Stimulated activated CD8-positive, alpha-beta memory T cell treated with anti-CD3 and anti-CD28 coated beads, Interleukin-12 subunit alpha, Interleukin-12 subunit beta, amount 100 ng/mL, for 24 hours (primary cell): ENCODE measurements around the gene FAM234B.

Experiments used
- DNase-seq: peaks from one replicate; pipeline ENCODE4 v3.0.0-alpha.2; 2020; ENCODE audit errors: extremely low read depth

The FAM234B gene

DNA sequence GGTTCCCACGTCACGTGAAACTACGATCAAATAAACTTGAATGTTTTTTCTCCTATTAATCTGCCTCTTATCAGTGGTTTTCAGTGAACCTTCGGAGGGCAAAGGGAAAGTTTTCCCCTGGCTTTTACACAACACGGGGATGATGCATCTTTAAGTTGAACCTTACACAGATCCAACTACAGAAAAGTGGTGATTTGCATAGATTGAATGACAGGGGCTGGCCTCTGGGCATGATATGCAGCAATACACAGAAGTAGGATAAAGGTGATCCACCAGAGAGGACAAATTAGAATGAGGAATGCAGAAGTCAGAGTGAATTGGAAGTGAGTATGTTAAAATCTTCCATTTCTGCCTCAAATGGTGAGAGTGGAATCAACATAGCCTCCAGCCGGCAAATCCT, 47.7 kb downstream of the FAM234B start:
- DNase-seq: no peak

DNA sequence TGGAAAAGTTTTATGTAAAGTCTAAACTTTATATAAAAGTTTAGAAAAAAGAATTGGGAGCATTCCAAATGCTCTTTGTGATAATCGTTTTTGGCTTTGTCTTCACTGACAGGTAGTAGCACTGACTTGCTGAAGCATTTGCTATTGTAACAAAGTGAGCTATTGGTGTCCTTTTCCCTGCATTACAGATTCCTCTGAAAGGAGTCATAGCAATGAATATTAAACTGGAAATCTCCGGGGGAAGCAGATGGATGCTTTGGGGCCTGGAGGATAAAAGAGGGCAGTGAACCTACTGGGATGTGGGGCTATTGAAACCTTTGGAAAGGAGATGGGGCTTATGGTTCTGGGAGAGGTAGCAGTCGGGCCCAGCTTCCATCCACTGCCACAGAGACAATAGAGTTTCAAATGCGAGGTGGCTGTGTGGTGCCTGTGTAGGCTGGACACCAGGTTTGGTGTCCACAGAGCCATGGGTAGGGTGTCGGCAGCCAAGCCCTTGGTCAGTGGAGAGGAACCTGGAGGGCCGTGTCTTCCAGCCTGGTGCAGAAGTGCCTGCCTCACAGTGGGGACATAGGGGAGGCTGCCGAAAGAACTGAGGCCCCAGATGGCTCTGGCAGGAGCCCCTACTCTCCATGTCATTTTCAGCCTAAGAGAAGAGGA, 49.1 kb downstream of the FAM234B start:
- no peak for DNase-seq

DNA sequence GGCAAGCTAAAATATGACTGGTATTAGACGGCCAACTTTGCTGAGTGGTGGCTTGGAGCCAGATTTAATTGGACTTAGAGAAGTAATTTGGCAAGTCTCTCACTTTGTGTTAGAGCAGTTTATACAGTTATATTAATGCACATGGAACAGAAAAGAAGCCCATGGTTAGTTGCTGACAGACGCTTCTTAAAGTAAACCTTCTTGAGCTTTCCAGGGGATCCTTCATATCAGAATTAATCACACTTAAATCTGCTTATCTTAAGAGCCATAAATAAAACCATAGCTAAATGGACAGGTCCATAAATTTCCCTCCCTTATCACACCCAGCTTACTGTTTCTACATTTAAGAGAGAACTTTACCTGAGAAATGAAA, 49.7 kb downstream of the FAM234B start:
- no peak for DNase-seq

DNA sequence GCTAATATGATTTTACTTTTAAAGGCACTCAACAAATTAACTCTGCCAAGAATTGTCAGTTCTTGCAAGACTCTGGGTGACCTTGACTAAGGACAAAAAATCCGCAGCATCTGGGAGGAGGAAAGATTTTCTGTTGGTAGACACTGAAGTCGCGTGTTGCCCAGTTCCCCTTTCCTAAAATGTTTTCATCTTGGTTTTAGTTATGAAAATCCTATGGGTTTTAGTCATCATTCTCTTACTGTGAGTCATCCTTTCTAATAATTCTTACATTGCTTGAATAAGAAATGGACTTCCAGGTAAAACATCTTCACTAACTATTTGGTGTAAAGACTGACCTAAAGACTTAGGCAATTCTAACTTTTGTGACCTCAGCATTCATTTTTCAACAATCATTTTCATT, 50.2 kb downstream of the FAM234B start:
- DNase-seq: no peak

DNA sequence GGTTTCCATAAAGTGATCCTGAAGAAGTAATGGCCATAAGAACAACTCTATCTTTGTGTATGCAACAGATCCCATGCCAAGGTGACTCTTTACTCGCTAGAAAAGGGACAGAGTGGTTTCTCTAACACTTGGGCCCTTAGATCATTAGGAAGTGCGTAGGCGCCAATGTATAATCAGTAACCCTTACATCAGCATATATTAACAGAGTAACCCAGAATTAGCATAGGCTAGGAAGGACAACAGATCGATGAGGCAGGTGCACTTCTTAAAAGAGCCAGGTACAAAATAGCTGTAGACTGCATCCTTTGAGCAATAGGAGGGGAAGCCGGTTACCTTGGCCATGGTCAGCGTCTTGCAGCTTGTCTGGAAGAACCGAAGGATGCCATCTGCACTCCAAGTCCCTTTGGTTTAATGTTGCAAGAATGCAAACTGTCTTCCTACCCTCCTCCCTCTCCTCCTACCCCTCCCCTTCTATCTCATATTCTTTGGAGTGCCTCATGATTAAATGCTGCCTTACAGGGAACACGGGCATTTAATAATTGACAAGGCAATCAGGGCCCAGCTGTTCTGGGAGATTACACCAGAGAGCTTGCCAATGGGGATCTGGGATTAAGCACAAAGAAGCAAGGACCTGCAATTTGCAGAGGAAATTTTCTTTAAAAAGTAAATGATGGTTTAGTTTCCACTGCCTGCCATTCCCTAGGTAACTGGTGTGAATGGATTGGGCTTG, 51.2 kb downstream of the FAM234B start:
- no peak for DNase-seq

DNA sequence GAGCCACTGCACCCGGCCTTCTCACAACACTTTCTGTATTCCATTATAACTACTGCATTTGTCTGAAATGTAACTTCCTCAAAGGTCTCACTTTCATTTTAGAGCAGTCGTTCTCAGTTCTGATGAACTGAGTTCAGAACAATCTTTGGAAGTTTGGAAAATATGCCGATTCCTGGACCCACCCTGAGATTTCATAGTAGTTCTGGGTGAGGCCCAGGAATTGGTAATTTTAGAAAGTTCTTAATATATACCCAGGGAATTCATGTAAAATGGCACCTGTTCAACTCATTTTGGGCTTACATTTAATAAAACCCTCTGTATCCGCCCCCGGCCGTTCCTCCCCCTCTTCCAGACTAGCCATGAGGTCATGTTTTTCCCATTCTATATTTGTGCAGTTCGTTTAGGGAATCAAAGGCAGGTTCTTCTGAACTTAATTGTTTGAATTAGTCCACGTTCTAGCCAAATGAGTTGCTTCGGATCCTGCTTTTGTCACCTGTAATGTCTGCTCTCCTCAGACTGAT, 53.4 kb downstream of the FAM234B start:
- no peak for DNase-seq

DNA sequence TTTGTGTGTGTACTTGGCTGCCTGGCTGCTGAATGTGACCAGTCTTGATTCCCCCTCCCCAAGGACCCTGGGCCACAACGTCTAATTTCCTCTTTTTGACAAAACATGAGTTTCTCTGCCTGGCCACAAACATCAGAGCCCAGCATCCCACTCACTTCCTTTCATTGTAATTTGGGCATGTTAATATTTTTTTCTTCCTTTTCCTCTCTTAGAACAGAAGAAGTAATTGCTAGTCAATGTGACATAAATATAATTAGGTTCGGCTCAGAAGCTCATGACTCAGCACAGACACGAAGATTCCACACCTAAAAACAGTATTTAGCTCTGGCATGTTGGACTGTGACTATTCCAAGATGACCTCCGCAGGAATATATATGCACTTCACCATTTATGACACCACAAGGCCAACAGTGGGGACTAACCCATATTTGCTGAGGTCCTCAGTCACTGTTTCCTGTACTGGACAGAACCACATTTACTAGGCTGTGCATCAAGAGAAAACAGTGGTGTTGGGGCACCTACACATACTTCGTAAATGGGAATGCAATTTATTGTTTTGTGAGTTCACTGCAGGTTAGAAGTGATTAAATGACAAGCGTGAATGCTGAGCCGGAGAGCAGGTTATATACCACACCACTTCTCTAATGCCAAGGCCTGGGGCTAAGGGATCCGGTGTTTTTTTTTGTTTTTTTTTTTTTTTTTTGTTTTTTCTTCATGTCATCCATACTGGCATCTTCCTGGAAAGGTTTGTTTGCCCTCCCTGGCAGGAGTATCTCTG, 55.1 kb downstream of the FAM234B start:
- no peak for DNase-seq

DNA sequence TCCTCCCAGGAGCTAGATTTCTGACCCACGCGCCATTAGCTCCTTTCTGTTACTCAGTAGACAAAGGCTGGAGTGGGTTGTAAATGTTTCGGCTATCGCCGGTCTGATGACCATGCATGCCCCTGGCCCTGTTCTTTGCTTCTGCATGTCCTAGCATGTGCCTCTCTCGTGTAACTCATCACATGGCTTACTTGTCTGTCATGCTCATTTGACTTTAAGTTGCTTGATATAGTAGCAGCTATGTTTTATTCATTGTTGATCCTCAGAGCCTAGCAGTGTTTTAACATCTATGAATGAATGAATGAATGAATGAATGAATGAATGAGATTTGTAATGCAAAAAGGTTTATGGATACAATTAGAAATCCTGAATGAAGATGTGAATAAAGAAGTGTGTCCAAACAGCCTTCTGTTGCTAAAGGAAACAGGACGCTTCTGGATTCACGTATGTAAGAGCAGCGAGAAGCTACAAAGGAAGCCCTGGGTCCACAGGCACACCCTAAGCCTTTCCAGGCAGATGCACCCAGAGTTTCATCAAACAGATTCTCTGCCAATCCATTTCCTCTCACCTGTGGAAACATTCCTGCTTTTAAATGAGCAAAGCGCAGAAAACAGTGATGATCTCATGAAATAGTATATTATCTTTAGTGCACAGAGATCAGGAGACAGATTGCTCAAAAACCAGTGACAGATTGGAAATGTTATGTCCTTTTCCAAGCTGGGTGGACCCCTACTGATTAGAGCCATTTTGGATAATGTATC, 55.8 kb downstream of the FAM234B start:
- no peak for DNase-seq

DNA sequence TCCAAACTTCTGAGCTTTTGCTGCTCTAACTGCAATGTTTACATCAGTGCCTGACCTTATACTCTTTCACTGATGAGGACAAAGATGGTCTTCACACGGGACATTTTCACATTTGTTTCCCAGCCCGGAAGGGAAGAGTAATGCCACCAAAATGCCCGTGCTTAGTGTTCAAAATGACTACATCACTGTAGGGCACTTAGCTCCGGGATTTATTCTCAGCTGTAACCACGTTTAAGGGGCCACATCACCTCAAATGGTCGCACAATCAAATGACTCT, 56.4 kb downstream of the FAM234B start:
- DNase-seq: no peak

DNA sequence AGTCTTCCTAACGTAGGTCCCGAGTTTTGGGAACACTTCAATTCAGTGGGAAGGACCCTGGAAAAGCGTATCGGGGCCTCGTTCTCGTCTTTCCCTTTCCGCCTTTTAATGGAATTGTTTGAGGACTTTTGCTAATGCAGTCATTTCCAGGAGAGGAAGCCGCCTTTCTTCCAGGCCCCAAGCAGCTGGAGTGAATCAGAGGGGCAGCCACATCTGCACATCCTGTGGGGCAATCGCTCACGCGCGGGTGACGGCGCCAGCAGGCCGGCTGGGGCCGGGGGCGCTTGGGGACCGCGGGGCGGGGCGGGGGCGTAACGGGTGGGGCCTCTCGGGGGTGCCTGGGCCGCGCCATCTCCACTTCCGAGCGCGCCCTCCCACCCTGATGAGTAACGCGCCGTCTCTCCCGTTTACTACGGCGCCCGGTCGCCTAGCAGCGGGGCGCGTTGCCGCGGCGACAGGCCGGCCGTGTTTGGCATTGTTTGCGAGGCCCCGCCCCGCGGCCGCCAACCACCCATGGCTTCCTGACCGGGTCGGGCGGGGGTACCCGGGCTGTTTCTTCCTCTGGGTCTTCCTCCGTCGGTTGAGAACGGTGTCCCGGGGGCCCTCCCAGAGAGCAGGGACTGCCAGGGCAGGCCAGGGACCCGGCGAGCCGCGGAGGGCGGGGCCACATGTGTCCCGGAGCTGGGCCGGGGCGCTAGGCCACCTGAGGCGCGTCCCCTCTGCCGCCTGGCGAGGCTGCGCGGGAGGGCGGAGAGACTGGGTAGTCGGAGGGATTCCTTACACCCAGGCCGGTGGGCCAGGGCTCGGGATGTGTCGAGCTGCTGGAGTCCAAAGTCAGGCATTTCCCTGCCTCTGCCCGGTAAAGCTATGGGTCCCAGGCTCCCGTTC, 56.9 kb downstream of the FAM234B start:
- peak; percentile 73 for DNase-seq

DNA sequence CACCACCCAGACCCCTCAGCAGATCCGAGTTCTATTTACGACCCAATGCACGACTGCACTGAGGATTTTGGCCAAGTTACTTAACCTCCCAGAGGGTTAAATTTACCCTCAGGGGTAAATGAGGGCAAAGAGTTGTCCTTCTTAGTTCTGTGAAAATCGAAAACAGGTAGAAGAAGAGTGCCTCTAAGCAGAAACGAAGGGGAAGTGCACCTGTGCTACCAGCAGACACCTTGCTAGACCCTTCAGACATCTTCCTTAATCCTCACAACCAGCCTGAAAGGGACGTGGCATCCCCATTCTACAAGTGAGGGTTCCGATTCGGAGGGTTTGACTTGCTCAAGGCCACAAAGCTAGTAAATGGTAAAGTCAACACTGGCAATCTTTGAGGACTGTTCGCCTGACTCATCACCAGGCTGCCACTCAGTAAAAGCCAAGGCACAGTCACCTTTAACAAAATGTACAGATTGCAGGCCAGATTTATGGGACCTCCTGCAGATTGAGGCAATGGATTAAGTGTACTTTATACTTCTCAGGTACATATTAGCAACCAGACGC, 57.7 kb downstream of the FAM234B start:
- DNase-seq: no peak

DNA sequence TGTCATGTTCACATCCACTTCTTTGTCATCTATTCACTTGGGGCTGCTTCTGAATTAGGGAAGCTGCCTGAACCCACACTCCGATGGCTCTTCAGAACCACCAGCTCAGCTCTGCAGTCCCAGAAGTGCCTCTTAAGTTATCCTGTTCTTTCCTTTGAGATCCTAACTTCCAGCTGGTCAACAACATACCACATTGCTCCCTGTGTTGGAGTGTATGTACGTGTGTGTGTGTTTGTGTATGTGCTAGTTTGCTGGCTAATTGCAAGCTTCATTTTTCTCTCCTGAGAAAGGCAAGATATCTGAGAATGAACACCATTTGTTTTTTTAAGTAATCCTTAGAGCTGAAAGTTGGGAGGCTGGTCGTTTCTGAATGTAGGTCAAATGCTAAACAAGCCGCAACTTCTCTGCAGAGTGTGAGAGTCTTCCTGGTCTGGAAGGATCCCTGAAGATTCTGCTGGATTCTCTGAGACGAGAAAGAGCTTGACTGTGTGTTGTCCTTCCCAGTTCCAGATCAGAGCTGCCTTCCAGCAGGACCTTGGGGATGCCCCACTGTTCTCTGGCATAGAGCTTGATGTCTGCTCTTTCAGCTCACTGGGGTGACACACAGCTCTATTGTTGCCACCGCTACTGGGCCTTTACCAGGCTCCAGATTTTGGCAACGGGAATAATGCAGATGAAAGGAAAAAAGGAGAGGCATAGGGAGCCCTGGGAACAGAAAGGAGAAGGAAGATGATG, 58.4 kb downstream of the FAM234B start:
- no peak for DNase-seq

DNA sequence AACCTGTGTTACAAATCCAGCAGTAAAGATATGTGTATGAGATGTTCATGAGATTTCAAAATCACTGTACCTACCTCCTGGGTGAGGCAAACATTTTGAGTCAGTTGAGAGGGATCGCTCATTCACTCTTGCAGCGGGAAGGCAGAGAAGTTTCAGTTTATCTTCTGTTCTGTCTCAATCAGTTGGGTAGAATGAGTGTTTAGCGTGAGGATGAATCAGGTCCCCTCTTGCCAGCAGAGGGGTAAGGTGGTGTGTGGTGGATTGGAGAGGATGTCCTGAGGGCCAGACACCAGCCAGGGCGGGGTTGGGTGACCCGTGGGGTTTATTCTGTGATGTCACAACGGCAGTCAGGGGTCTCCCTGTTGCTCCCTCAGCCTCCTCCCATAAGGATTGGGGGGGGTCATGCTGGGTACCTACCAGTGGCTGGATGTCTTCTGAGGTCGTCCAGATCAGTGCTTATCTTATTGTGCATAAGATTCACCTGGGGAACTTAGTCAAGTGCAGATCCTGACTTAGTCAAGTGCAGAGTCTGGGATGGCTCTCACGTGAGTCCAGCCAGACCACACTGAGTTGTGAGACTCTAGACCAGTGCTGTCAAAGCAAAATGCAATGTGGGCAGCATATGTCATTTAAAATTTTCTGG, 59.3 kb downstream of the FAM234B start, which contains the start of gene GSG1:
Gene GSG1 (minus strand): TSS at position 277 of the 643 bp plus-strand sequence. CDS start 155 bp downstream, at position 122.
- no peak for DNase-seq

DNA sequence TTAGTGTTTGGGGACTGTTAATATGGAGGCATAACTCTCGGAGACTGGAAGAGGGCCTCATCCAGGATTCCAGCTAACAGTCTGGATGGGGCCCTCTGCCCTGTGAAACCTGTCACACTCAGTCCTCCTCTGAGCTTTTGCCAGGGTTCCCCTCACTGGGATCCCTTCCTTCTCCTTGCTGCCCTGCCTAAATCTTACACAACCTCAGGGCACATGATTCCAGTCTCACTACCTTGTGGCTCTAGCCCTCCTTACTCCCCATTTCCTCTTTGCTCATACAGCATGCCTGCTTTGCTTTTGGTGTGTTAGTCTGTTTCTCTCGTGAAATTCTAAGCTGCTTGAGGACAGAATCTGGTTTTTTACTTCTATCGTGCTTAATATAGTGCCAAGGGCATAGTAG, 60.2 kb downstream of the FAM234B start:
- DNase-seq: no peak

DNA sequence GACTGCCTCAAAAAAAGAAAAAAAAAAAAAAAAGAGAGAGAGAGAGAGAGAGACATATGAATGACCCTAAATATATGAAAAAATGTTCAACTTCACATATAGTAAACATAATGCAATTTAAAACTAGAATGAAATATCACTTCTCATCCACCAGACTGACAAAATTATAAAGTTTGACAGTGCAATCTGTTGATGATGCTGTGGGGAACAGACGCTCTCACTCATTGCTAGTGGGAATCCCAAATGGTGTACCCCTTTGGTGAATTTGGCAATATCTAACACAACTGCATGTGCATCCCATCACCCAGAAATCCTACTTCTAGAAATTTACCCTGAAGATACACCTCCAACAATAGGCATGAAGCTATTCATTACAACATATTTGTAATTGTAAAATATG, 61.6 kb downstream of the FAM234B start:
- no peak for DNase-seq

DNA sequence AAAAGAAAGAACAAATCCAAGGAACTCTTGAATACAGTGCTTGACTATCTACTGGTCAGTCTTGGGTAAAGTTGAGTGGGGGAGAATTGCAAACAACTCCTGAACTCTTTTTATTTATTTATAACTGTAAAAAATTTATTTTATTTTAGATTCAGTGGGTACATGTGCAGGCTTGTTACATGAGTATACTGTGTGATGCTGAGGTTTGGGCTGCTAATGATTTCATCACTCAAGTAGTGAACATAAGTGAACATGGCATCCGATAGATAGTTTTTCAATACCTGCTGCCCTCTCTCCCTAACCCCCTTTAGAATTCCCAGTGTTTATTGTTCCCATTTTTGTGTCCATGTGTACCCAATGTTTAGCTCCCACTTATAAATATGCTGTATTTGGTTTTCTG, 62.5 kb downstream of the FAM234B start:
- no peak for DNase-seq

DNA sequence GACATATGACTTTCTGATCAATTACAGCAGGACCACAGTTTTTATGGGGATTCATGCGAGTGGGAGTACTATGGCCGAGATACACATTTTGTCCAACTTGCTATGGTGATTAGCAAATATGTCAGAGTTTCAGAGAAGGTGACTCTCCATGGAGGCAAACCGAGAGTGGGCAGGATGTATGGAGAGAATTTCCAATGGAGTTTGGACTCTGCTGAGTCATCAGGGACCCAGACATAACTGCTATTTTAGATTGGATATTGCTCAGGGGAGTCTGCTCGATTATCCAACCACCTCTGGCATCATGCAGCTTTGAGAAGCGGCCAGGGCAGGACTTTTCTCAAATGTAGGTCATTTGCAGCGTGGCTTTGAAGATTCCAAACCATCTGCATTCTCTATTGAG, 68.8 kb downstream of the FAM234B start:
- no peak for DNase-seq

DNA sequence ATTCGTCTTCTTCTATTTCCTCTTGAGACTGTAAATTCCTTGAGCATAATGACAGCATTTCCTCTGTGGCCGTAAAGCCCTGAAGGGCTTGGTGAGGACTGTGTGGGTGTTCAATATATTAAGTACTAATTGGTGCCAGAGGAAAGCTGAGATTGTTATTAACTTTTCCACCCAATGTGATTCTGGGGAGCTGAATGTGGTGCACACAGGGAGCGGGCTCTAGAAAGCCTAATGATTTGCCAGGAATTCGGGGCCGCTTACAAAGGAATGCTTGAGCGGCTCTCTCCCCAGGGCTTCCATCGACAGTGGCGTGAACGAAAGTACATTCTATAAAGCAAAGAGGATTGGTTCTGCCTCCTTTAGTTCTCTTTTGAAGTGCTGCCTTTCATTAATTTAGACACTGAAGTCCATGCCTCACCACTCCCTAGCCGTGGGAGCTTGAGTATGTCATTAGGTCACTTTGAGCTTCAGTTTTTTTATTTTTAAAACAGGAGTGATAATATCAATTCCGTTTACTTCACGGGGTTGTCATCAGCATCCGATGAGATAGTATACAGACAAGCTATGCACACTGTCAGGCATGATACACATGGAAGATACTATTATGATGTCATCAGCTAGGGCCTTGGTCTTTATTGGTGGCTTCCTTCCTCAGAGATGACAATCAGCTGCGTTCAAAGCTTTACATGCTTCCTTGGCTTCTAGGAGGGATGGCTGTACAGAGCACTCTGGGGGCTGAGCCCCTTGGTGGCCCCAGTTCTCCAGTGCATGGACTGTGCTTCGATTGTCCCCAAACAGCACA, 70.3 kb downstream of the FAM234B start:
- no peak for DNase-seq

DNA sequence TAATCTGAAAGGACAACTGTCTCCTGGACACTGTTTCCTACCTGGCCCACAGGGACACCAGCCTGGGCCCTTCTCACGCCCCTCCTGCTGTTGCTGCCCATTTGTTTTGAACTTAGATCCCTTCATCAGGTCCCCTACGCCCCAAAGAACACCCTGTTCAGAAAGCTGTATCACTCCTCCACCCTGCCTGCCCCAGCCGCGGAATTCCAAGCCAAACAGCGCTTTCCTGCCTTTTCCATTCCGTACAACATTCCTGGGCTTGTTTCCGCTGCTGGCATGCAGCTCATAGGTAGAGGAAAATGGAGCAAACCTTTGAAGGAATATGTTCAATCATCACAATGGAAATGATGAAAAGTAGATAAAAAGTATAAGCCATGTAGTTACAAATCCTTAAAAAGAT, 72.1 kb downstream of the FAM234B start:
- DNase-seq: no peak
